ENCODE results near the gene ACSBG1. TPM values are rescaled to one million over a fixed set of nuclear protein-coding genes. Genes with fewer than 3 reads are reported as not detected.

ACSBG1 gene
- total and polyA plus RNA-seq, 12 donors: 1.9 to 42.3 (median 5.6) TPM

- peak overlapping the region in 3 of 5 donors; percentile 68 to 75 (median 74) for H3K27ac ChIP-seq
- no peaks in the 10 kb centered on the region for H3K27me3 ChIP-seq
- no peak overlapping the region for H3K4me3 ChIP-seq
- H3K9me3 ChIP-seq (replicated peaks in 1 of 3): no peaks in the 10 kb centered on the region
- no peak for TF ChIP-seq POLR2A (IDR thresholded peaks at IDR 0.05)
- TF ChIP-seq CTCF (IDR thresholded peaks at IDR 0.05): no peak
- 87 to 96% (median 90%) methylated on average over 4 of the region's 4 CpGs for WGBS, 4 donors
- DNase-seq: peak in 1 of 7 donors; percentile 15
- peaks cover 32% of the 10 kb centered on the region in 2 donors for H3K4me1 ChIP-seq (replicated peaks in 1 of 2)
- H3K36me3 ChIP-seq (replicated peaks in 1 of 2): no peaks in the 10 kb centered on the region
- intact Hi-C loops (cut with DNase I): no loop called here
Observed at GRCh38 chr15:78213956-78214355, 20.4 kb downstream of the ACSBG1 start.

- 88 to 96% (median 94%) methylated on average over 4 to 6 of the region's 6 CpGs for WGBS, 4 donors
- H3K4me3 ChIP-seq: no peak overlapping the region
- H3K27ac ChIP-seq: no peak overlapping the region
- intact Hi-C loops (cut with DNase I): no loop called here
- H3K27me3 ChIP-seq: no peaks in the 10 kb centered on the region
- peaks cover 32% of the 10 kb centered on the region in 2 donors for H3K4me1 ChIP-seq (replicated peaks in 1 of 2)
- H3K36me3 ChIP-seq (replicated peaks in 1 of 2): no peaks in the 10 kb centered on the region
- TF ChIP-seq CTCF (IDR thresholded peaks at IDR 0.05) (no peak), POLR2A (IDR thresholded peaks at IDR 0.05) (no peak)
- DNase-seq: peak in 1 of 7 donors; percentile 24
- H3K9me3 ChIP-seq (replicated peaks in 1 of 3): no peaks in the 10 kb centered on the region
Observed at GRCh38 chr15:78213425-78213750, 21.0 kb downstream of the ACSBG1 start.

GRCh38 chr15:78212546-78213424 is 21.6 kb downstream of the ACSBG1 start:
- no peaks in the 10 kb centered on the region for H3K36me3 ChIP-seq (replicated peaks in 1 of 2)
- WGBS, 4 donors: 51 to 78% (median 57%) methylated on average over 8 to 17 of the region's 17 CpGs
- H3K27me3 ChIP-seq: no peaks in the 10 kb centered on the region
- DNase-seq: peak; percentile 84 to 94 (median 90)
- no peak overlapping the region for H3K4me3 ChIP-seq
- H3K9me3 ChIP-seq (replicated peaks in 1 of 3): no peaks in the 10 kb centered on the region
- peaks cover 32% of the 10 kb centered on the region in 2 donors for H3K4me1 ChIP-seq (replicated peaks in 1 of 2)
- intact Hi-C loops (cut with DNase I): no loop called here
- peak overlapping the region in 2 of 5 donors; percentile 37 to 38 for H3K27ac ChIP-seq
- TF ChIP-seq POLR2A (IDR thresholded peaks at IDR 0.05) (no peak), CTCF (IDR thresholded peaks at IDR 0.05) (no peak)

GRCh38 chr15:78212008-78212407 is 22.4 kb downstream of the ACSBG1 start:
- Histone ChIP-seq H3K9me3 (replicated peaks in 1 of 3) (no peaks in the 10 kb centered on the region), H3K27ac (peak overlapping the region in 1 of 5 donors; percentile 38), H3K36me3 (replicated peaks in 1 of 2) (no peaks in the 10 kb centered on the region), H3K4me1 (replicated peaks in 1 of 2) (peaks cover 32% of the 10 kb centered on the region in 2 donors), H3K4me3 (no peak overlapping the region), H3K27me3 (no peaks in the 10 kb centered on the region)
- TF ChIP-seq CTCF (IDR thresholded peaks at IDR 0.05) (no peak), POLR2A (IDR thresholded peaks at IDR 0.05) (no peak)
- WGBS, 4 donors: 72 to 88% (median 82%) methylated on average over 10 of the region's 10 CpGs
- DNase-seq: peak in 1 of 7 donors; percentile 13
- intact Hi-C loops (cut with DNase I): no loop called here
